HG02571 (cell line): Measurements from ENCODE around the gene FAM3D.

Experiments used
- ATAC-seq: cut with Tn5 transposase; IDR thresholded peaks from one replicate; pipeline ENCODE4 v1.9.1; 2021; ENCODE audit warnings: mild to moderate bottlenecking, moderate library complexity; ENCODE audit not compliant: unreplicated experiment

Gene FAM3D

DNA sequence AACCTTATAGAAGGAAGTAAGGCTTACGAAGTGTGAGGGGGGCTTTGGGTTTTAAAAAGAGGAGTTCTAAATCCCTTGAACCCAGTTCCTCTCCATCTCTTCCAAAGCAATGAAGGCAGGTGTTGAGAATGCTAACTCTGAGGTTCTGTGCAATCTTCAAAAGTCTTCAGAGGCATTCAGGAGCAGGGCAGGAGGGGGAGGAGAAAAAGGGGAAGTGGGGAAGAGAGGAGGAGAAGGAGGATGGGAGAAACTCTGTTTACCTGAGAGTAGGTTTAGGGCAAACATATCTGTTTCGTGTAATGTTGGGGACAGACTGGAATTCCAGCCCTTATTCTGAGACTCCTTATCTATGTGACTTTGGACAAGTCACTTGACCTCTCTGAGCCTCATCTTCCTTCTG, 36.9 kb downstream of the FAM3D start:
- no peak for ATAC-seq

- no peak for ATAC-seq
Measured at GRCh38 chr3:58628823-58629562, 37.6 kb downstream of the FAM3D start.

GRCh38 chr3:58627941-58628340, 38.6 kb downstream of the FAM3D start:
- ATAC-seq, result no peak

DNA sequence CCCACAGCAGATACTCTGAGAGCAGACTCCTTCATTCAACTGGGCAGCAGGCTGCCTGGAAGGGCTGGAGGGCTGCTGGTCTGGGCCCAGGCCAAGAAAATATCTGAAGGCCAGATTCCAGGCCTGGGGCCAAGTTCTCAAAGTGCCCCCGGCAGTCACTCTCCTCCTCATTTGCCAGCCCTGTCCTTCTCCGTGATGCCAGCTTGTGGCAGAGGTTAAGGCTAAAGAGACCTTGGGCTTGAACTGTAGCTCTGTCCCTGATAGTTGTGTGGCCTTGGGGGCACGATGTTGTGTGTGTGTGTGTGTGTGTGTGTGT, 39.0 kb downstream of the FAM3D start:
- ATAC-seq, result no peak

- ATAC-seq, result no peak
Measured at GRCh38 chr3:58626841-58627569, 39.6 kb downstream of the FAM3D start.

GRCh38 chr3:58625196-58625824, 41.3 kb downstream of the FAM3D start:
- no peak for ATAC-seq

GRCh38 chr3:58624550-58624949, 42.0 kb downstream of the FAM3D start:
- no peak for ATAC-seq

- no peak for ATAC-seq
Measured at GRCh38 chr3:58623961-58624360, 42.6 kb downstream of the FAM3D start.

DNA sequence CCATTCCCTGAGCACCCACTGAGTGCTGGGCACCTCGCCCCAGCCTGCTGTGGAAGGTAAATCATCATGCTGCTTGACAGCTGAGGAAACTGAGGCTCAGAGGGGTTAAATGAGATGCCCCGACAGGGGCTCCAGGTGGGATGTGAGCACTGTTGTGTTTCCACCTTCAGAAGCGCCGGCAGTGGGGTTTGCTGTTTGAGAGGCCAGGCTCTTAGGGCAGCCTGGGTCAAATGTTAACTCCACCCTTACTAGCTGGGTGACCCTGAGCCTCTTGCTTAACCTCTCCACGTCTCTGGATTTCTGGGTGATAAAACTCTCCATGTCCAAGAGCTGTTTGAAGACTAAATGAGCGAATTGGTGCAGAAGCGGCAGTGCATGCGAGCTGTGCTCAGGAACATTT, 43.1 kb downstream of the FAM3D start:
- no peak for ATAC-seq

DNA sequence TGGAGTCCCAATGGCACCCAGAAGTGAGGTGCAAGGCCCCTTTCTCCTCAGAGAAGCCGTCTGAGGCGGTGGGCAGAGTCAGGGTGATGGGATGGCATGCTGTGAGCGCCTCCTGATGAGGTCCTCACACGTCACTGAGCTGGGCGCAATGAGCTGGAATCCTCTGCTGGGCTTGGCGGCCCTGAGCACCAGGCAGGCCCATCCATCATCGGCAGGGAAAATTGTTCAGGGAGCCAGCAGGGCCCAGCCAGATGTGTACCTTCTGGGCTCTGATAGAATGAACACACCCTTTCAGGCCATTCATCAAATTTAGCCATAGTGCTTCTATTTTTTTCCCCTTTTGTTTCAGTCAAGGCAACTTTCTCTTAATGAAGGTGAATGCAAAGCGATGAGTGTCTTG, 43.7 kb downstream of the FAM3D start:
- no peak for ATAC-seq

- ATAC-seq, result no peak
Measured at GRCh38 chr3:58622436-58622835, 44.1 kb downstream of the FAM3D start.

DNA sequence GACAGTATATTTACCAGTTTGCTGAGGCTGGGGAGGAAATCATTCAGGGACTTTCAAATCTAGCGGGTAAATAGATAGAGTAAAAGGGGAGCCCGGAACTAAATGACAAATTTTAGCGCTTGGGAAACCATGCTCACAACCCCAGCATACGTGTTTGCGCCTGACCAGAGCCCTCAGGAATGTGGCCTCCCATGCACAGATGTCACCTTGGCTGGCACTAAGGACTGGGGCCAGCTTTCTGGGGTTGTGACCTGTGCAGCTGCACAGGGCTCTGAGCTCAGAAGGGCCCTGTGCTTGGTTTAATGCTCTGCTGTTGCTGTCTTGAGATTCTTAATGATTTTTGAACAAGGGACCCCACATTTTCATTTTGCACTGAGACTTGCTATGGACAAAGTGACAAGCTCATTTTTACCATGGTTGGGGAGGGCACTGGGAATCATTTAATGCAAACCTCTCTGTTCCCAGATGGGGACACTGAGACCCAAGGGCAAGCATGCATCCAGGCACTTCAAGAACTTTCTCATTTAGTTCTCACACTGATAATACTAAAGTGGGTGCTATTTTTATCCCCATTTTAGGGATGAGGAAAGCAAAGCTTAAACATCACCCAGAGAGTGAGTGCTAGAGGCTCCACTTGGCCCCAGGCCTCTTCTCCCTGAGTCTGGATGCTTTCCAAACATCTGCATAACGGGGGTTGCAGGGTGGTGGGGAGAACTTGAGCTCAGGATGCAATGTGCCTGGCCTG, 45.3 kb downstream of the FAM3D start:
- no peak for ATAC-seq

DNA sequence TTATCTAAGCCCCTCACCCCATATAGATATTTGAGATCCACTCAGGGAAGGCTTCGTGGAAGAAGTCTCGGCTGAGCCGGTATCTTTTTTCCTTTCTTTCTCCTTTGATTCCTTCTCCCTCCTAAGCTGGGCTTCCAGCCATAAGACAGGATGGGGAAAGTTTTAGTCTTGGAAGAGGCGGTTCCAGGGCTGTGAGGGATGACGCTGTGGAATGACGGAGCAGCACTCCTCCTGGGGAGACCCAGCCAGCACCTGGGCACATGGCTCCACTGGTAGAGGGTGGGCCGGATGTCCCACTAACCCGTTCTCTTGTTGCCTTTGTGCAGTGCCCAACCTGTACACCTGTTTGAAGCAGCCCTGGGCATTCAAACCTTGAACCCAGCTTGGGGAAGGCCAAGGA, 46.2 kb downstream of the FAM3D start:
- ATAC-seq, result no peak

- no peak for ATAC-seq
Measured at GRCh38 chr3:58617338-58617761, 49.2 kb downstream of the FAM3D start.

DNA sequence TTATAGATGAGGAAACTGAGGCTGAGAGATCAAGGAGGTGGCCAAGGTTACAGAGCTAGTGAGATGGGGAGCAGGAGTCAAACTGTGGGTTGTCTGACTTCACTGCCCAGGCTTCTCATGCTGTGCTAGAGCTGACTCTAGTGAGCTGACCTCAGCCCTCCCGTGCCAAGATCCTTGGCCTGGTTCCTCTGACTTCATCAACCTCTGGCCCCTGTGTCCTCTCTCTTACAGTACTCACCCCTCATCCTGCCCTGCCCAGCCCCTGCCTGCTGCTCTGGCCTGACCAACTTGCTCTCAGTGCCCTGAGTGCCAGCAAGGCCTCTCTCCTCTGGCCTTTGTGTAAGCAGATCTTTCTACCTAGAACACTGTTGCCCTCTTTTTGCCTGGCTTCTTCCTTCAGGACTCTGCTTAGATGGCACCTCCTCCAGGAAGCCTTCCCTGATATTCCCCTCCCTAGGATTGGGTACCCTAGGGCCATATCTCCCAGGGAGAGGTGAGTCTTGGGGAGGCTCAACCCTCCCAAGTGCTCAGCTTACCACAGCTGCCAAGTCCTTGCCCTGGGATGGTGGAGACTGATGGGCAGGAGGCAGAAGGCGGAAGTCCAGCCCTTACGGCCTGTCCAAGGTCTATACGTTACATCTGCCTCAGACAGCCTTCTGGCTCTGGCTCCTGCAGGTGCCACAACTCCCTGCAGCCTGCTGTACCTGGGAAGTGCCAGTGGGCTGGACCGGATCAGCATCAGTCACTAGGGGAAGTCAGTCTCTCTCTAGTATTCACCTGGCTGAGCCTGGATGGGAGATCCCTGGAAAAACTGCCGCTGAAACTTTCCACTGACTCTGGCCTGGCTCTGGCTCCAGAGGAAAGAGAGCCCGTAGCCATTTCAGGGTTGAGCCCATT, 53.1 kb downstream of the FAM3D start:
- no peak for ATAC-seq

GRCh38 chr3:58612830-58613229, 53.7 kb downstream of the FAM3D start:
- ATAC-seq, result no peak

GRCh38 chr3:58609990-58610389, 56.6 kb downstream of the FAM3D start:
- ATAC-seq, result no peak

DNA sequence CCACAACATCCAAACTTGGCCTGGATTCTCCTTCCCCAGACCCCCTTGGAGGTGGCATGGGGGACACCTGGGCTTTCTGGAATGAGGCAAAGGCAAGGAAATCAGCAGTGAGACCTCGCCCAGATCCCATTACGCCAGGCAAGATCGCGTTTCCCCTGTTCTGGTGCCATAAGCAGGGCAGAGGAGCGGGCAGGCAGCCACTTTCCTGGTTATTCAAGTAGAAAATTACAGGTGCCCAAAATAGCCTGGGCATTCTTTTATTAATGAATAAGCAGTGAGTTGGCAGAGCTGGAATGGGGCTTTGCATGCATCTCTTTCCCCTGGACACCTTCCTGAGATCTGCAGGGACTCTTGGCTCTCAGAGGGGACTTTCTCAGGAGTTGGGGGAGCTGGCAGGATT, 57.9 kb downstream of the FAM3D start:
- ATAC-seq, result no peak

DNA sequence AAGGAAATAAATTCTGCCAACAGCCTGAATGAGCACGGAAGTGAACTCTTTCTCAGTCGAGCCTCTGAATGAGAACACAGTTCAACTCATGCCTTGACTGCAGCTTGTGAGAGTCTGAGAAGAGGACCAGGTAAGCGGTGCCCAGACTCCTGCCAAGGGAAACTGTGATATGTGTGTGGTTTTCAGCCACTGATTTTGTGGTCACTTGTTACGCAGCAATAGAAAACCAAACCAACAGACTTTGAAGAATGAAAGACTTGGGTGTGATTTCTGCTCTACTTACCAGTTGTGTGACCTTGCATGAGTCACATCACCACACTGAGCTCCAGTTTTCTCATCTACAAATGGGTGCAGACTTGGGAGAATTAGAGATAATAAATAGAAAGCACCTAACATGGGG, 58.8 kb downstream of the FAM3D start:
- no peak for ATAC-seq

GRCh38 chr3:58606693-58607092, 59.9 kb downstream of the FAM3D start:
- no peak for ATAC-seq

- no peak for ATAC-seq
Measured at GRCh38 chr3:58604031-58604430, 62.5 kb downstream of the FAM3D start.
